HG03097 (cell line): Measurements from ENCODE around the gene PKHD1.

ENCODE experiments used
- ATAC-seq: cut with Tn5 transposase; IDR thresholded peaks from one replicate; pipeline ENCODE4 v1.9.1; 2021; ENCODE audit not compliant: unreplicated experiment, low FRiP score

Gene PKHD1

GRCh38 chr6:51720327-51720726, 367.1 kb downstream of the PKHD1 start:
- no peak for ATAC-seq

GRCh38 chr6:51719297-51719696, 368.1 kb downstream of the PKHD1 start:
- ATAC-seq = no peak

GRCh38 chr6:51718533-51718932, 368.9 kb downstream of the PKHD1 start:
- no peak for ATAC-seq

GRCh38 chr6:51717477-51717876, 369.9 kb downstream of the PKHD1 start:
- no peak for ATAC-seq

- ATAC-seq = no peak
Observed at GRCh38 chr6:51711876-51712275, 375.5 kb downstream of the PKHD1 start.

- ATAC-seq = no peak
Observed at GRCh38 chr6:51706086-51706485, 381.3 kb downstream of the PKHD1 start.

- ATAC-seq = no peak
Observed at GRCh38 chr6:51704932-51705540, 382.4 kb downstream of the PKHD1 start.

- no peak for ATAC-seq
Observed at GRCh38 chr6:51702851-51703250, 384.6 kb downstream of the PKHD1 start.

GRCh38 chr6:51684603-51685002, 402.8 kb downstream of the PKHD1 start:
- no peak for ATAC-seq

- no peak for ATAC-seq
Observed at GRCh38 chr6:51684038-51684437, 403.4 kb downstream of the PKHD1 start.

- ATAC-seq = no peak
Observed at GRCh38 chr6:51678905-51679620, 408.4 kb downstream of the PKHD1 start.

GRCh38 chr6:51678274-51678673, 409.1 kb downstream of the PKHD1 start:
- no peak for ATAC-seq

GRCh38 chr6:51675922-51676275, 411.5 kb downstream of the PKHD1 start:
- no peak for ATAC-seq

GRCh38 chr6:51675020-51675921, 412.1 kb downstream of the PKHD1 start:
- no peak for ATAC-seq

- no peak for ATAC-seq
Observed at GRCh38 chr6:51663525-51663924, 423.9 kb downstream of the PKHD1 start.

- no peak for ATAC-seq
Observed at GRCh38 chr6:51660767-51661166, 426.6 kb downstream of the PKHD1 start.

- ATAC-seq = no peak
Observed at GRCh38 chr6:51657491-51657890, 429.9 kb downstream of the PKHD1 start.

GRCh38 chr6:51655517-51655916, 431.9 kb downstream of the PKHD1 start:
- no peak for ATAC-seq

- ATAC-seq = no peak
Observed at GRCh38 chr6:51654647-51655046, 432.8 kb downstream of the PKHD1 start.

- no peak for ATAC-seq
Observed at GRCh38 chr6:51651132-51651817, 436.1 kb downstream of the PKHD1 start.

GRCh38 chr6:51648774-51649173, 438.6 kb downstream of the PKHD1 start:
- no peak for ATAC-seq
